Retinal pigment epithelial cell (primary cell): ENCODE measurements around the gene CTIF.

ENCODE experiments used
- DNase-seq: peaks from one replicate; pipeline ENCODE4 v3.0.0-alpha.2; 2010; ENCODE audit warnings: low read depth
- H3K4me3 ChIP-seq: 2 replicates; pipeline ENCODE4 v1.5.1; 2011; ENCODE audit warnings: mild to moderate bottlenecking, low read length, control low read depth, moderate library complexity
- CTCF ChIP-seq: conservative IDR thresholded peaks from 2 replicates; pipeline ENCODE4 v1.5.1; 2011; ENCODE audit warnings: low read depth, low read length, control low read depth, inconsistent platforms

Gene CTIF

GRCh38 chr18:48887294-48887904 lies 348.6 kb downstream of the CTIF start:
- DNase-seq: no peak
- H3K4me3 ChIP-seq: no peak overlapping the region
- TF ChIP-seq CTCF: no peak

GRCh38 chr18:48887905-48888772 lies 349.3 kb downstream of the CTIF start:
- no peak for DNase-seq
- no peak overlapping the region for H3K4me3 ChIP-seq
- peak; percentile 22 for TF ChIP-seq CTCF

GRCh38 chr18:48888773-48889080 lies 349.9 kb downstream of the CTIF start:
- H3K4me3 ChIP-seq: no peak overlapping the region
- TF ChIP-seq CTCF: no peak
- DNase-seq: no peak

GRCh38 chr18:48889115-48889941 lies 350.5 kb downstream of the CTIF start:
- no peak for TF ChIP-seq CTCF
- DNase-seq: no peak
- no peak overlapping the region for H3K4me3 ChIP-seq

GRCh38 chr18:48889981-48890762 lies 351.3 kb downstream of the CTIF start:
- TF ChIP-seq CTCF: no peak
- H3K4me3 ChIP-seq: no peak overlapping the region
- DNase-seq: no peak

GRCh38 chr18:48891721-48892120 lies 352.9 kb downstream of the CTIF start:
- DNase-seq: no peak
- TF ChIP-seq CTCF: no peak
- H3K4me3 ChIP-seq: no peak overlapping the region
